Astrocyte of the hippocampus (primary cell): ENCODE data around the gene ZBTB16.

Experiments
- DNase-seq: peaks from one replicate; pipeline ENCODE4 v3.0.0; 2011; ENCODE audit warnings: low read depth, low spot score

The ZBTB16 gene

GRCh38 chr11:114152162-114152561 is 92.7 kb downstream of the ZBTB16 start:
- no peak for DNase-seq

DNA sequence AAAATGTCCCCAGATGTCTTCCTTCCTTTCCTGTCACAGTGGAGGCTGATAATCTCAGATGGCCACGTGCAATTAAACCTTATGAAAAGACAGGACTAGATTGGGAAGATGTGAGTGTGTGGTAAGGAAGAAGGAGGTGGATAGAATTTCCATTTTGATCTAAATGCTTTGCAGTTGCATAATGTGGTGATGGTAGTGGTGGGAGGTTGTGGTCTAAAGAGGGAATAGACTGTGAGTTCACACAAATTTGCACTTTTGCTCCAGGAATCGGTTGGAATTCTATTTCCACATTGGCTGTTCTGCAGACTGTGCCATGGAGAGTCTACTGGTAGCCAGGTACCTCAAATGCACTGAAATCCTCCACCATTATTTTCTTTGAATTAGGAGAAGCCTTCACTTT is 93.3 kb downstream of the ZBTB16 start:
- DNase-seq = no peak

- DNase-seq = no peak
These were observed 93.7 kb downstream of the ZBTB16 start for GRCh38 chr11:114153224-114153623.

GRCh38 chr11:114154271-114155047 is 94.9 kb downstream of the ZBTB16 start:
- DNase-seq = no peak

DNA sequence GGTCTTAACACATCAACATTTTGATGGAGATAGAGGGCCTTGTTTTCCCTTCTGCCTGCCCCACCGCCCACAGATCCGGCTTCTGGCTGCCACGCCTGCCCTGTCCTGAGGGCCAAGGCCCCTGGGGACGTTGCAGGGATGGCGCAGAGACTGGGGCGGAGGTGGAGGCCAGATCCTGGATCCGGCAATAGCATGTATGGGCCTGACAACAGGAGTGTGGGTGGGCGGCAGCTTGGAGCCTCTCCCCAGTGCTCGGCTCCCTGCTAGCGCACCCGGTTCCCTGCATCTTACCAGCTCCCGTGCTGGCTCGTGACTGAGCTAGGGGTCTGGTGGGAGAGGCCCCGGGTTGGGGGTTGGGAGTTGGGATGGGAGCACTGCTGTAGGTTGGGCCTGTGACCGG is 95.6 kb downstream of the ZBTB16 start:
- DNase-seq = no peak

- no peak for DNase-seq
These were observed 96.6 kb downstream of the ZBTB16 start for GRCh38 chr11:114156131-114156581.

- no peak for DNase-seq
These were observed 97.3 kb downstream of the ZBTB16 start for GRCh38 chr11:114156782-114157181.

- no peak for DNase-seq
These were observed 98.1 kb downstream of the ZBTB16 start for GRCh38 chr11:114157476-114158050.

GRCh38 chr11:114158421-114158820 is 98.9 kb downstream of the ZBTB16 start:
- DNase-seq = no peak

DNA sequence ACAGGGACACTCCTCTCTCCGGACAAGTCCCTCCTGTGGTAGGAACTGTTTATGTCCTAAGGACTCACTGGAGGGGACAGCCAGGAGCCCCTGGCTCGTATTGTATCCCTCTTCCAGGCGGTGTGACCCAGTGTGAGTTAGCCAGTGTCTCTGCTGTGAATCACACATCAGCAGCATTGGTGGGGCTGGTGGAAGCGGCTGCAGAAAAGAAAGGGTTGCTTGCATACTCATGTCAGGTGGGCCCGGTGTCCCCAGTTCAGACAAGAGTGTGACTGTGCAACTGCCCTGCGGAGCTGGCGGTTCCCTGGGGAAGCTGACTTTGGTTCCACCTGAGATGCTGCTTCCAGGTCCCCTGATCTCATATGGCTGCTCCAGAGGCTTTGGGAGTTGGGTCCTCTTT is 99.4 kb downstream of the ZBTB16 start:
- DNase-seq = no peak

- no peak for DNase-seq
These were observed 99.8 kb downstream of the ZBTB16 start for GRCh38 chr11:114159320-114159719.

DNA sequence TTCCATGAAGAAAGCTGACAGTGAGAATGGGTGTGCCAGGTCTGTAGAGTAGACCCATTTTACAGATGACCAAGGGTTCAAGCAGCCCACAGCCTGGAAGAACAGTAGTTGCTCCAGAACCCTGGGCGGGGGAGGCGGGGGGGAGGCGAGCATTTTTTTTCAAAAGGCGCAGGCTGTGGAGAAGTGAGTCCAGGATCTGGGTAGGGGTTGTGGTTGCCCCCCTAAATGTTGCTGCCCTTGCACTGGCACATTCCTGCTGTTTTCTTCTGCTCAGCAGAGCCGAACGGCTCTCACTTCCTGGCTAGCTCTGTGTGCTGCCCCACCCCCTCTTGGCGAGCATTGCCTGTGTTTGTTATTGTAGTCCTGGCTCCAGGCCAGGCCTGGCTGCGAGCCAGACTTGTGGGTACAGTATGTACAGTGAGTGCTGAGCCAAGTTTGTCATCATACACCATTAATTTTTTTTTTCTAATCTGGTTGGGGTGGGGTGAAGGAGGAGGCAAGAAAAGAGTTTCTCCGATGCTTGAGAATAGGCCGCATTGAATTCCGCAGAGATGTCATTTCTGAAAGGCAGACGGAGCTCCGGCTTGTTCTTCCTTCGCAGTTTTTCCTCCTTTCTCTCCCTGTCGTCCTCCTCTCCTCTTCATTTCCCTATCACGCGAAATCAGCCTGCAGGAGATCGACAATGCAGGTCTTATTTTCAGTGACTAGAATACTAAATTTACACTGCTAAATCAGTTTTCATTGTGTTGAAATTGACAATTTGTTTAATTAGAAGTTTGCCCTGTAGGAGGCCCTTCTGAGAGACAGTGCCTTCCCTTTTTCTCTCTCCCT is 100.5 kb downstream of the ZBTB16 start:
- peak; percentile 99 for DNase-seq

DNA sequence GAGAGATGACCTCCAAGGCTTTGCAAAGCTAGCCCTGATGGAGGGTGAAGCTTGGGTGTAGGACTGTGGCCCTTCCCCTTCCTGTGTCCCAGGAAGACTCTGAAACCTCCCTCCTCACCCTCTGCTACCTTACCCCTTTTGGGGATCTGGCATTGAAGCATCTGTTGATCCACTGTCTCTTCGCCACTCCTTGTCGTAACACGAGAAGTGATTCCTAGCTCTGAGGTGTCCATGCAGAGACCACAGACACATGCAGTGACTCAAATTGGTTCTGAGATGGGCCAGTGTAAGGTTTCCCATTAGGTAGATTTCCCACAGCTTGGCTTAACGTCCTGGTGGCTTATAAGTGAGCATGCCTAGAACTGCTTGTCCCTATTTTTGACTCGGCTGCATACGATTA is 101.4 kb downstream of the ZBTB16 start:
- DNase-seq = peak; percentile 11

DNA sequence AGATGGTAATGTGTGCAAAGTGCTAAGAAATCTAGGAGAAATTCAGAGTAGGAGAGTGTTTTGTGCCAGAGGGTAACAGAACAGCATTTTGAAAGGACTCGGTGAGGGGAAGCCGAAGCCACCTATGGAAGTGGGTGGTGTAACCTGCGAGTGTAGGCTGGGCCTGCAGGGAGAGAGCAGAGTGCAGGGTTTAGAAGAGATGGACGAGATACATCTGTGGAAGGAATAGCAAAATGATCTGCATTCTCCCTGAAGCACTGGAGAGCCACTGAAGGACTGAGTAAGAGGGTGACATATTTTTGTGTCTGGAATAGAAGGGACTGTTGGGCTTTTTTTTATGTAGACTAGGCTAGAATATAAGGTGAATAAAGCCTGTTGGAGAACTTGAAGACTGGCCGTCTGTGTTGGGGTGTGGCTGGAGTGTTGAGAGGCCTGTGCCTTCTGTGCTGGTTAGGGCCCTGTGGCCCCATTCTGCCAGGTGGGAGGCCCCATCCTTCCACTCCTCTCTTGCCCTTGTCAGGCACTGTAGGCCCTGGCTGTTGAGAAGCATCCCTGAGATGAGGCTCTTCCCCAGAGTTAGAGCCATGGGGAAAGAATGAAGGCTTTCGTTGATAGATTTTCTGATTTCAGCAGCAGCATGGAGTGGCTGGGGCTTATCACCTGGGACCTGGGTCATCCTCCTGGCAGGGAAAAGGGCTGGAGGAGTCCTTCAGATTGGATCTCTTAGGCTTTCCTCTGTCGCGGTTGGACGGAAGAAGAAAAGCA is 102.2 kb downstream of the ZBTB16 start:
- DNase-seq = no peak

DNA sequence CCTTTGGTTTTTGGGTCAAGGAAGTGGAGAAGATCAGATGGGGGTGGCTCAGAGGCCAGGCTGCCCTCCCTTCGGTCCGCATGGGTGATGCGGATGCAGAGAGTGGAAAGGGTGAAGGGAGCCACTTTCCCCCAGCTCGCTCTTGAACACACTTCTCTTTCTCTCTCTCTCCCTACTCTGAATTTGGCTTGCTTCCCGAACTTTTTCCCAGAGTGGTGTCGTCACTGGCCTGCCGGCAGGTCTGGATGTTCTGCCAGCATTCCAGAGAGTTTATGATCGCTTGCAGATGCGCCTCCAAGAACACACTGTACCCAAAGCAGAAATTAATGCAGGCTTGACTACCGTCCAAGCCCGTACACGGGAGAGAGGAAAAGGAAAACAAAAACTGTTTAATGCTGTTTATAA is 103.2 kb downstream of the ZBTB16 start:
- DNase-seq = peak; percentile 99

GRCh38 chr11:114163229-114163631 is 103.7 kb downstream of the ZBTB16 start:
- peak; percentile 90 for DNase-seq

GRCh38 chr11:114163830-114164401 is 104.4 kb downstream of the ZBTB16 start:
- peak; percentile 45 for DNase-seq

- DNase-seq = no peak
These were observed 105.0 kb downstream of the ZBTB16 start for GRCh38 chr11:114164546-114164945.

GRCh38 chr11:114165326-114166230 is 106.1 kb downstream of the ZBTB16 start:
- DNase-seq = no peak

- no peak for DNase-seq
These were observed 106.9 kb downstream of the ZBTB16 start for GRCh38 chr11:114166362-114166761.
